ENCODE measurements around the gene C16orf54.

GRCh38 chr16:29743475-29743826 is 2.3 kb downstream of the C16orf54 start:
- TF ChIP-seq, protein P1, sequence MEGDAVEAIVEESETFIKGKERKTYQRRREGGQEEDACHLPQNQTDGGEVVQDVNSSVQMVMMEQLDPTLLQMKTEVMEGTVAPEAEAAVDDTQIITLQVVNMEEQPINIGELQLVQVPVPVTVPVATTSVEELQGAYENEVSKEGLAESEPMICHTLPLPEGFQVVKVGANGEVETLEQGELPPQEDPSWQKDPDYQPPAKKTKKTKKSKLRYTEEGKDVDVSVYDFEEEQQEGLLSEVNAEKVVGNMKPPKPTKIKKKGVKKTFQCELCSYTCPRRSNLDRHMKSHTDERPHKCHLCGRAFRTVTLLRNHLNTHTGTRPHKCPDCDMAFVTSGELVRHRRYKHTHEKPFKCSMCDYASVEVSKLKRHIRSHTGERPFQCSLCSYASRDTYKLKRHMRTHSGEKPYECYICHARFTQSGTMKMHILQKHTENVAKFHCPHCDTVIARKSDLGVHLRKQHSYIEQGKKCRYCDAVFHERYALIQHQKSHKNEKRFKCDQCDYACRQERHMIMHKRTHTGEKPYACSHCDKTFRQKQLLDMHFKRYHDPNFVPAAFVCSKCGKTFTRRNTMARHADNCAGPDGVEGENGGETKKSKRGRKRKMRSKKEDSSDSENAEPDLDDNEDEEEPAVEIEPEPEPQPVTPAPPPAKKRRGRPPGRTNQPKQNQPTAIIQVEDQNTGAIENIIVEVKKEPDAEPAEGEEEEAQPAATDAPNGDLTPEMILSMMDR (IDR thresholded peaks at IDR 0.05), result no peak
- TF ChIP-seq POLR2AphosphoS5 (IDR thresholded peaks at IDR 0.05), result no peak
- no peak for TF ChIP-seq POLR2A (IDR thresholded peaks at IDR 0.05)

Data from sigmoid colon (tissue), 4 donors.